ENCODE measurements around the gene PCBP2.

Gene PCBP2

DNA sequence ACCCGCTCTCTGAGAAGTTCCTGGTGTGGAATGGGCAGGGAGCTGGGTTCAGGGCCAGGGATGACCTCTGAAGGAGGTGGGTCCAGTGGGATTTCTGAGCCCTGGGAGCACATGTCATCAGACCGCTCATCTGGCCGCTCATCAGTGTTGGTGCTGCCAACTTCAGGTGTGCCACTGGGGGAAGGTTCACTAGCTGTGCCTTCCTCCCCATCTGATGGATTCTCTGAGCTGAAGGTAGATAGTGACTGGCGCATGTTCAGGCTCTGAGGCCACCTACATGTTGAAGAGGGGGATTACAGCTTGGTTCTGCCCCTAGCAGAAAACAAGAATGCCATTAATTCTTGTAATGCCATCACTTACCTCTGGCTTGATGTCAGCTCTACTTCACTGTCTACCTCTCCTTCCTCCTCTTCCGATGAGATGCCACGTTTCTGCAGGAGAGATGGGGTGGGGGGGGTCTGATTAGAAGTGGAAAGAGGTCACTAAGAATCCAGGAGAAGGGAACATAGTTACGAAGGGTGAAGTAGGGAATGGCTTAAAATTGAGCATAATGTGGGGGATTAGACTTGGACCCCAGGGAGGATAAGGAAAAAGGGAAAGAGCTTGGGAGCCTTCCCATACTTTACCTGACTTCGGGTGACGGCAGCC lies 30.2 kb downstream of the PCBP2 start:
- no peak overlapping the region for H3K4me3 ChIP-seq (replicated peaks; ENCODE audit: low read depth, low read length)
- H3K36me3 ChIP-seq (ENCODE audit: control insufficient read depth, insufficient read depth, low read length) = peaks cover 53% of the 10 kb centered on the region
- DNase-seq (ENCODE audit: extremely low read depth, insufficient read length) = no peak
- TF ChIP-seq, protein P1, sequence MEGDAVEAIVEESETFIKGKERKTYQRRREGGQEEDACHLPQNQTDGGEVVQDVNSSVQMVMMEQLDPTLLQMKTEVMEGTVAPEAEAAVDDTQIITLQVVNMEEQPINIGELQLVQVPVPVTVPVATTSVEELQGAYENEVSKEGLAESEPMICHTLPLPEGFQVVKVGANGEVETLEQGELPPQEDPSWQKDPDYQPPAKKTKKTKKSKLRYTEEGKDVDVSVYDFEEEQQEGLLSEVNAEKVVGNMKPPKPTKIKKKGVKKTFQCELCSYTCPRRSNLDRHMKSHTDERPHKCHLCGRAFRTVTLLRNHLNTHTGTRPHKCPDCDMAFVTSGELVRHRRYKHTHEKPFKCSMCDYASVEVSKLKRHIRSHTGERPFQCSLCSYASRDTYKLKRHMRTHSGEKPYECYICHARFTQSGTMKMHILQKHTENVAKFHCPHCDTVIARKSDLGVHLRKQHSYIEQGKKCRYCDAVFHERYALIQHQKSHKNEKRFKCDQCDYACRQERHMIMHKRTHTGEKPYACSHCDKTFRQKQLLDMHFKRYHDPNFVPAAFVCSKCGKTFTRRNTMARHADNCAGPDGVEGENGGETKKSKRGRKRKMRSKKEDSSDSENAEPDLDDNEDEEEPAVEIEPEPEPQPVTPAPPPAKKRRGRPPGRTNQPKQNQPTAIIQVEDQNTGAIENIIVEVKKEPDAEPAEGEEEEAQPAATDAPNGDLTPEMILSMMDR (IDR thresholded peaks at IDR 0.05; ENCODE audit: insufficient read depth, low read length, poor library complexity, severe bottlenecking) = peak; percentile 26
- H3K27me3 ChIP-seq (replicated peaks; ENCODE audit: control insufficient read depth, insufficient read depth, low read length) = no peaks in the 10 kb centered on the region

DNA sequence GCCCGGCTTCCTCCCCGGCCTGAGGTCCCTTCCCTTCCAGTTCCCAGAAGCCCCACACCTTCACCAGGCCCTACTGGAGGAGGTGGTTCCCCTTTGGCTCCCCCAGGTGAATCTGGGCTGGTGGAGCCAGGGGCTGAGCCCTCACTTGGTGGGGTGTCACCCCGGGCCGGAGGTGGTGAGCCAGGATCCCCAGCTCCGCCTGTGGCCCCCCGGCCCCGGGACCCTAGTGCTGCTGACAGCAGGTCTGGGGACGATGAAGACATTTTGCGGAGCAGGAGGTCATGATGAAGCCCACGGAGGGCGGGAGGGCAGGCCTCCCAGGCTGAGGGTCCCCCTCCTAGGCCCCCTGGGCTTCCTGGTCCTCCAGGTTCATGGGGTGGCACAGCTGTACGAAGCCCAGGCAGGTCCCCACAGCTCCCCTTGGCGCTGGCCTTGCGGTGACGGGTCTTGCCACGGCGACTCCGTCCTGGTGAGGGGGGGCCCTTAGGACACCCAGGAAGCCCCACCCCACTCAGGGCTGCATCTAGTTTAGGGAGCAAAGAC lies 30.8 kb downstream of the PCBP2 start:
- Histone ChIP-seq H3K27me3 (replicated peaks; ENCODE audit: control insufficient read depth, insufficient read depth, low read length) (no peaks in the 10 kb centered on the region), H3K36me3 (ENCODE audit: control insufficient read depth, insufficient read depth, low read length) (peaks cover 53% of the 10 kb centered on the region), H3K4me3 (replicated peaks; ENCODE audit: low read depth, low read length) (no peak overlapping the region)
- TF ChIP-seq, protein P1 (IDR thresholded peaks at IDR 0.05; ENCODE audit: insufficient read depth, low read length, poor library complexity, severe bottlenecking) = no peak
- DNase-seq (ENCODE audit: extremely low read depth, insufficient read length) = no peak

DNA sequence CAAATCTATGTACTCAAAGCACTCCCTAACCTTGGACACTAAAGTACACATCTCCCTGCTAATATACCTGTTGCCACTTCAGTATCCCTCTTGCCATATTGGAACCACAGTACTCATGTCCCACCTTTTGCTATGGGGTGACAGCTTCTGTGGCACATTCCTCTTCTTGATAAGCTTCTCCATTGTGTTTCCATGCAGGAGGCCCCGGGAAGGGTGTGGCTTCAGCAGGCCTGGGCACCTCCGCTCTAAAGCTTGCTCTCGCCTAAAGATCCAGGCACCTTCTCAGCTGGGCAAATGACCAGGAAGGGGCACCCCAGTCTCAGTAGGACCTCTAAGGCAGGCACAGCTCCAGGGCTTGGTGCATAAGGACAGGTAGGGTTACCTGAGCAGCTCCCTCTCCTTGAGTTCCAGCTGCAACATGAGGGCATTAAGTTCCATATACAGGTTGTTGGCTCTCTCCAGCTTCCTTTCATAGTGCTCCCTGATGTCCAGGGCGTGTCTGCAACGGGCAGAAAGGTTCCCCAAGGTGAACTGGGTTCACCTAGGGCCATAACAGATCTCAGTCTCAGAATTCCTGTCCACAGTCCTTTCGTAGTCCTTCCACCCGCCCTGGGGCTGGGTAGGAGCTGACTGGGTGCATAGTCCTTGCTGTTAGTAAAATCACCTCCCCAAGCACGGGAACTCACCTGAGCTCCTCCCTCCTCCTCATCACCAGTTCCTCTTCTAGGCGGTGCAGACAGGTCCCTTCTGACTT lies 31.5 kb downstream of the PCBP2 start:
- TF ChIP-seq, protein P1 (IDR thresholded peaks at IDR 0.05; ENCODE audit: insufficient read depth, low read length, poor library complexity, severe bottlenecking) = no peak
- no peak overlapping the region for H3K4me3 ChIP-seq (replicated peaks; ENCODE audit: low read depth, low read length)
- peaks cover 51% of the 10 kb centered on the region for H3K36me3 ChIP-seq (ENCODE audit: control insufficient read depth, insufficient read depth, low read length)
- no peak for DNase-seq (ENCODE audit: extremely low read depth, insufficient read length)
- H3K27me3 ChIP-seq (replicated peaks; ENCODE audit: control insufficient read depth, insufficient read depth, low read length) = no peaks in the 10 kb centered on the region

DNA sequence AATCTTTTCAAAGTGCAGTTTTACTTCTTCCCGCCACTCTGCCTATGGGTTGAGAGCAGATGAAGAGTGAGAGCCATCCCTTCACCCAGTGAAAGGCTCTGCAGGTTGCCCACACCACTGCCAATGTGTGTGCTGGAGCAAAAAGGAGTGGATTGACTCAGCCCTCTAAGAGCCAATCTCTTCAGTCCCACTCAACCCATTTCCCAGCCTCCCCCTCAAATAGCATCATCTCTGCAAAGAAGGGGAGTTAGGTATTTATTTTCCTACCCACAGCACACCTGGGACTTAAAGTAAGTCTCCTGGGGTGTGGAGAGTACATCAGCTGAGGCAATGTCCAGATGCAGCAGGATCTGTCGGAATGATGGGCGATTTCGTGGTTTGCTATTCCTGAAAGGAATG lies 32.1 kb downstream of the PCBP2 start:
- Histone ChIP-seq H3K4me3 (replicated peaks; ENCODE audit: low read depth, low read length) (no peak overlapping the region), H3K27me3 (replicated peaks; ENCODE audit: control insufficient read depth, insufficient read depth, low read length) (no peaks in the 10 kb centered on the region), H3K36me3 (ENCODE audit: control insufficient read depth, insufficient read depth, low read length) (peaks cover 46% of the 10 kb centered on the region)
- no peak for DNase-seq (ENCODE audit: extremely low read depth, insufficient read length)
- TF ChIP-seq, protein P1 (IDR thresholded peaks at IDR 0.05; ENCODE audit: insufficient read depth, low read length, poor library complexity, severe bottlenecking) = no peak

DNA sequence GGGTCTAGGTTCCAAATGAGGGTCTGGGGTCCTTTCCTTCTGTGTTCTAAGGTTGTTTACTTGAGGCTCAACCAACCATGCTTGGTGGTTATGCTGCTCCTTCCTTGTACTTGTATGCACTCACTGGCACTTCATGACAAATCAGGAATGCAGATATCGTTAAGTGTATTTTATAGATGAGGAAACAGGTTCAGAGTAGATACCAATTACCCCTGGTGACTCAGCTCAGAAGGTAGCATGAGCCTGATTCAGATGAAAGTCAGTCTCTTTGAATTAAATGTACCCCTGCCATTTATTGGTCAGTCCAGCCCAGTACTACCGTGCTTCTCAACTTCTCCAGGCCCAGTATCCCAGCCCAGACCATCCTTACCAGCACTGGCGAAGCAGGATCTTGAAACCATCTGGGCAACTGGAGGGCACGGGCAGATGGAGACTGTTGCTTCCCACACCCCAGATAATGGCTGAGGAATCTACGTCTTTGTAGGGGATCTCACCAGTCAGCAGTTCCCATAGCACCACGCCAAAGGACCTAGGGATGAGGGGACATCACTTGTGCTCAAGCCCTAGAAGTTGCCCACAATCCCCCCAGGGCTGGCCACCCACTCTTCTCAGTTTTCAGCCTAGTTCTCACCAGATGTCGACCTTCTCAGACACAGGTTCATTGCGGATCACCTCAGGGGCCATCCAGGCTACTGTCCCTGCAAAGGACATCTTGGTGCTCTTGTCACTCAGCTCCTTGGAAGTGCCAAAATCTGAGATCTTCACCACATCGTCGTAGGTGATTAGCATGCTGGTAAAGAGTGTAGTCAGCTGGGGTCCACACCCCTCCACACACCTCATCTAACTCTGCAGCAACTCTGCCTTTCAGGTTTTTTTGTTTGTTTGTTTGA lies 33.0 kb downstream of the PCBP2 start:
- Histone ChIP-seq H3K36me3 (ENCODE audit: control insufficient read depth, insufficient read depth, low read length) (peaks cover 42% of the 10 kb centered on the region), H3K4me3 (replicated peaks; ENCODE audit: low read depth, low read length) (no peak overlapping the region), H3K27me3 (replicated peaks; ENCODE audit: control insufficient read depth, insufficient read depth, low read length) (no peaks in the 10 kb centered on the region)
- TF ChIP-seq, protein P1 (IDR thresholded peaks at IDR 0.05; ENCODE audit: insufficient read depth, low read length, poor library complexity, severe bottlenecking) = no peak
- DNase-seq (ENCODE audit: extremely low read depth, insufficient read length) = no peak
